GM19438 (cell line): ENCODE results near the gene TLR10.
"Not testable (repeated sequence)": the region's sequence is repeated elsewhere in the genome, so short reads cannot be mapped to it uniquely, and the experiment has no call there.

Experiments
- ATAC-seq: cut with Tn5 transposase; IDR thresholded peaks from one replicate; pipeline ENCODE4 v1.9.1; 2021; ENCODE audit warnings: low read depth; ENCODE audit not compliant: unreplicated experiment

The TLR10 gene

GRCh38 chr4:38769441-38769840, 13.3 kb downstream of the TLR10 start:
- no peak for ATAC-seq

GRCh38 chr4:38768968-38769394, 13.8 kb downstream of the TLR10 start:
- no peak for ATAC-seq

DNA sequence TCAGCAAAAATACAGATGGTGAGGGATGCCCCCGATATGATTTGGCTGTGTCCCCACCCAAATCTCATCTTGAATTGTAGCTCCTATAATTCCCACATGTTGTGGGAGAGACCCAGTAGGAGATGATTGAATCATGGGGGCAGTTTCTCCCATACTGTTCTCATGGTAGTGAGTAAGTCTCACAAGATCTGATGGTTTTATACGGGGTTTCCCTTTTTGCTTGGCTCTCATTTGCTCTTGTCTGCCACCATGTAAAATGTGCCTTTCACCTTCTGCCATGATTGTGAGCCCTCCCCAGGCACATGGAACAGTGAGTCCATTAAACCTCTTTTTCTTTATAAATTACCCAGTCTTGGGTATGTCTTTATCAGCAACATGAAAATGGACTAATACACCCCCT, 15.8 kb downstream of the TLR10 start:
- ATAC-seq: not testable (repeated sequence)

DNA sequence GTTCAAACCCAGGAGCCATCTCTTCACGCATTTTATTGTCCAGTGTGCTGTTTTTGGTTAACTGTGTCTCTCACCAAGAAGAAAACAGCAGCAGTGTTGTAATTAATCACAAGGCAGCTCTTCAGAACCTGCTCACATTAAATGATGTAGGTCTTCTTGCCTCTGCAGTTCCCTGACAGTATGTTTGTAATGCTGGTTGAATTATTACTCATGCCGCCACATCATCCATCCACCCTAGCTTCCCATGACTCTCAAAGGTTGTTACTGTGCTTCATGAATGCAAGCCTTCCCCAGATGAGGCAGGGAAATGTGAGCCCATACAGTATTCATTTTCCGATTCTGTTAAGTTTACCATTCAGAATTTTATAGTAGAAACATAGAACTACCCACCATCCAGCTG, 17.4 kb downstream of the TLR10 start:
- no peak for ATAC-seq

DNA sequence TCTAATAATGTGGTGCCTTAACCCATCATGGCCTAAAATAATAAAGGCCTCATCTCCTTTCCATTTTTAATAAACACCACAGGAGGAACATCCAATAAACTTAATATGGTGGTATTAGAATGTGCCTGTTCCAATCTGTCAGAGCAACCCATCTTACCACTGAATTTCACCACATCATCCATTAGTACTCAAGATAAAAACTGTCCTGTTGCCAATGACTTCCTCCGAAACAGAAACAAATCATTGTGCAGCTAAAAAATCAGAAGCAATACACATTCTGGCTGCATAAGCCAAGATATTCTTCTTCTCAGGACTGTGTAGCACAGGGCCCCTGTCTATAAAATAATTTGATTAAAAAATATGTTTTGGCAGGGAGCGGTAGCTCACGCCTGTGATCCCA, 18.5 kb downstream of the TLR10 start:
- no peak for ATAC-seq

- ATAC-seq: no peak
These were observed 20.2 kb downstream of the TLR10 start for GRCh38 chr4:38762560-38762959.

GRCh38 chr4:38759790-38760122, 23.0 kb downstream of the TLR10 start:
- no peak for ATAC-seq

- ATAC-seq: no peak
These were observed 23.5 kb downstream of the TLR10 start for GRCh38 chr4:38759113-38759789.

GRCh38 chr4:38757945-38758600, 24.7 kb downstream of the TLR10 start:
- no peak for ATAC-seq

GRCh38 chr4:38752941-38753806, 29.6 kb downstream of the TLR10 start:
- ATAC-seq: no peak

GRCh38 chr4:38752372-38752940, 30.3 kb downstream of the TLR10 start:
- peak; percentile 93 for ATAC-seq

- no peak for ATAC-seq
These were observed 31.3 kb downstream of the TLR10 start for GRCh38 chr4:38751341-38752010.

GRCh38 chr4:38749336-38749735, 33.5 kb downstream of the TLR10 start:
- no peak for ATAC-seq

- ATAC-seq: no peak
These were observed 35.2 kb downstream of the TLR10 start for GRCh38 chr4:38747629-38748028.

- ATAC-seq: no peak
These were observed 36.9 kb downstream of the TLR10 start for GRCh38 chr4:38745881-38746280.

- ATAC-seq: no peak
These were observed 38.9 kb downstream of the TLR10 start for GRCh38 chr4:38743866-38744265.

DNA sequence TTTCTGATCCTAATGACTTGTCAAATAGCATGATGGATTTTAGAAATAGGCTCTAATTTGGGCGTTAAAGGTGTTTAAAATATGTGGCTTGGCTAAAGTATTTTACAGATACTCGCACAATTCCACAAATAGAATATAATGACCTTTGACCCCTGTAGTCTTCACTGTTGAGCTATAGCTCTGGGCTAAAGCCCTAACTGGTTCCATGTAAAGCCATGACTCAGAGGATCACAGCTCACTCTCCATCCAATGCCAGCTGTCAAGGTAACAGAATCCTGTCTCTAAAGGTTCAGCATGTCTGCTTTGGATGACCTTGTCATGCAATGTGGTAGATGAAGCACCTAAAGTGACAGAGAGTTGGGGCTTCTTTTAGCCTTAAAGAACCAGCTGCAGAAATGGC, 42.5 kb downstream of the TLR10 start:
- no peak for ATAC-seq

DNA sequence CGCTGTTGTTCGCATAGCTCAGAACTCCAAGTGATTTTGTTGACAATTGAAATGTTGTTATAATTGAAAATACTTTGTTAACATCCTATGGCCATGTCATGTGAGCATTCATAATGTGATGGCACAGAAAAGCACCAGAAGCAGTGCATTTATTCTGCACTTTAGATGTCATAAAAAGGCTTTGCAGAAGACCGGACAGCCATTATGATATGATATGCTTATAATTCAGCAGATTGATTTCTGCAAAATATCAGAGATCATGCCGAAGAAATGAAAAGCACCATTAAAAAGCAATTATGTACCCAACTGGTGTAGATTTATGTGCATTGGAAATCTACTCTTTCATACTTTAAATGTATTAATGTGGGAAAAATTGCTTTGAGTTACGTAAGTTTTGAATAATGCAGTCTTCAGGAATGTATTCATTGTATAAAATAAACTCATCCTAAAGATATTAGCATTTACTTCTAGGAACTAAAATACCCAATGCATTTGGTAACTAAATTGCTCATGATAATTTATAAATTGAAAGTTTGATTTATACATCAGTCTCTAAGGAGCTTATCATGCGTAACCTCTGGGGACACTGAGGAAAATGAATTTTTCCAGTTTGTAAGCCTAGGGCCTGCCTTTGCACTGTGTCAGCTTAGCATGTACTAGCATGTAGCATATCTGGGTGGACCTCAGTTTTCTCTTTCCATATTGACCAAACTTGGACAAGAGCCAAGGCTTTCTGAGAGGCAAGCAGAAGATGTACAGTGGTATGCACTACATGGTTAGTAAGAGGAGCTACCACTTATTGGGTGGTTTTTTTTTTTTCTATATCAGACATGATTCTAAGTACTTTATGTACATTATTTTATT, 43.6 kb downstream of the TLR10 start:
- ATAC-seq: no peak

- no peak for ATAC-seq
These were observed 46.9 kb downstream of the TLR10 start for GRCh38 chr4:38735870-38736269.

- ATAC-seq: no peak
These were observed 47.9 kb downstream of the TLR10 start for GRCh38 chr4:38734911-38735310.
